Panc1 (cell line): ENCODE data around the gene SCRN1. TPM values are rescaled to one million over a fixed set of nuclear protein-coding genes. Genes with fewer than 3 reads are reported as not detected.

ENCODE experiments used
- ATAC-seq: fragments of 200-7000 bp; cut with Tn5 transposase; 2 replicates; pipeline ENCODE4 v1.9.1; 2020; ENCODE audit warnings: mild to moderate bottlenecking, moderate library complexity
- BruUV-seq: library from RNA; stranded (reverse); fragments of 400-500 nt; replicated peaks from 2 replicates; lab custom pipeline; 2021; lab: Mats Ljungman, UMichigan
- CTCF ChIA-PET: fragments of 300-600 bp; sonication (Branson Sonifier 250); formaldehyde crosslinking; loops from one replicate; lab custom pipeline; 2022; ENCODE audit warnings: antibody characterized with exemption; lab: Charles Lee
- POLR2A ChIA-PET: fragments of 300-600 bp; sonication (Branson Sonifier 250); formaldehyde crosslinking; loops from one replicate; lab custom pipeline; 2022; ENCODE audit warnings: antibody characterized with exemption; lab: Charles Lee
- DNase-seq: peaks from one replicate; pipeline ENCODE4 v3.0.0-alpha.2; 2010; ENCODE audit warnings: low read depth, low spot score
- H3K27ac ChIP-seq: 2 replicates; pipeline ENCODE4 v1.5.1; 2011; ENCODE audit warnings: mild to moderate bottlenecking, low read length, inconsistent platforms
- H3K27me3 ChIP-seq: fragments of 200-500 bp; sonication (Bioruptor generic); 2 replicates; pipeline ENCODE4 v1.6.0; 2014; ENCODE audit warnings: low read length, inconsistent platforms; ENCODE audit not compliant: control insufficient read depth, insufficient read depth
- H3K36me3 ChIP-seq: fragments of 200-500 bp; sonication (Bioruptor generic); 2 replicates; pipeline ENCODE4 v1.5.1; 2014; ENCODE audit warnings: inconsistent platforms, mild to moderate bottlenecking, low read length, moderate library complexity; ENCODE audit not compliant: control insufficient read depth, insufficient read depth
- H3K4me1 ChIP-seq: 2 replicates; pipeline ENCODE4 v1.5.1; 2011; ENCODE audit warnings: inconsistent platforms, mild to moderate bottlenecking, low read length, moderate library complexity; ENCODE audit not compliant: control insufficient read depth, insufficient read depth
- H3K4me3 ChIP-seq, 2 experiments: 2 replicates each; pipeline ENCODE4 v1.5.1; 2011 to 2012; ENCODE audit warnings: low read depth in 2 of 2, low read length in 2 of 2, mild to moderate bottlenecking in 2 of 2, inconsistent platforms in 1 of 2, moderate library complexity in 1 of 2
- H3K9me3 ChIP-seq: fragments of 200-500 bp; sonication (Bioruptor generic); 2 replicates; pipeline ENCODE4 v1.5.1; 2014; ENCODE audit warnings: low read depth, mild to moderate bottlenecking, inconsistent platforms, low read length, moderate library complexity; ENCODE audit not compliant: control insufficient read depth, insufficient read depth
- POLR2AphosphoS5 ChIP-seq: IDR thresholded peaks from 2 replicates; pipeline ENCODE4 v1.6.1; 2012; ENCODE audit warnings: mild to moderate bottlenecking, low read depth, low read length, moderate library complexity
- REST ChIP-seq, 2 experiments: IDR thresholded peaks; 2 replicates each; pipeline ENCODE4 v1.6.1; 2011 to 2012; ENCODE audit warnings: low read depth in 2 of 2, control low read depth in 1 of 2, low read length in 1 of 2, mild to moderate bottlenecking in 1 of 2, moderate library complexity in 1 of 2; ENCODE audit not compliant: insufficient read depth in 1 of 2
- SIN3A ChIP-seq: IDR thresholded peaks from 2 replicates; pipeline ENCODE4 v1.6.1; 2012; ENCODE audit warnings: low read depth, mild to moderate bottlenecking, low read length, moderate library complexity, borderline replicate concordance; ENCODE audit not compliant: insufficient read depth
- TCF7L2 ChIP-seq: IDR thresholded peaks from 2 replicates; pipeline ENCODE4 v1.6.1; 2011; ENCODE audit warnings: mild to moderate bottlenecking, low read depth, low read length, inconsistent platforms
- in situ Hi-C: cut with HindIII; loops from 2 replicates; pipeline ENCODE4 v1.10.0; 2016; ENCODE audit warnings: low sequenced_read_pairs, low pct_unique_long_range_greater_than_20kb
- intact Hi-C: fragments of 100-400 bp; cut with micrococcal nuclease; formaldehyde crosslinking; loops from one replicate; pipeline ENCODE4 v1.10.0; 2022; ENCODE audit not compliant: unreplicated experiment
- total RNA-seq: library from RNA; stranded (reverse); gene quantifications from one replicate; pipeline ENCODE4 v1.2.1, GENCODE V29; 2021; ENCODE audit not compliant: unreplicated experiment
- TF ChIP-seq, protein P1 (sequence below): fragments of 450-650 bp; IDR thresholded peaks from 2 replicates; pipeline ENCODE4 v1.5.1; 2017; ENCODE audit warnings: mild to moderate bottlenecking

The SCRN1 gene
- total RNA-seq, 1 experiment from 2014 or later = 189 TPM

GRCh38 chr7:29873644-29874294 is 115.8 kb downstream of the SCRN1 start:
- Histone ChIP-seq H3K27me3 (peaks cover 8% of the 10 kb centered on the region; the same call in 1 of the 2 replicates), H3K9me3 (no peaks in the 10 kb centered on the region), H3K4me3 (no peak overlapping the region), H3K36me3 (no peaks in the 10 kb centered on the region), H3K4me1 (no peaks in the 10 kb centered on the region), H3K27ac (no peak overlapping the region)
- ChIA-PET POLR2A (no interaction called here), CTCF (interaction anchor here (1.5 kb wide), 1 partner anchor 126 kb away, joined by 5 read pairs; no protein-coding TSS in a partner anchor)
- no peak for TF ChIP-seq POLR2AphosphoS5
- no peak for TF ChIP-seq REST (IDR thresholded peaks at IDR 0.05; ENCODE audit: insufficient read depth in 1 of 2, low read depth in 2 of 2, low read length in 1 of 2)
- TF ChIP-seq SIN3A = no peak
- no peak for TF ChIP-seq TCF7L2
- TF ChIP-seq, protein P1, sequence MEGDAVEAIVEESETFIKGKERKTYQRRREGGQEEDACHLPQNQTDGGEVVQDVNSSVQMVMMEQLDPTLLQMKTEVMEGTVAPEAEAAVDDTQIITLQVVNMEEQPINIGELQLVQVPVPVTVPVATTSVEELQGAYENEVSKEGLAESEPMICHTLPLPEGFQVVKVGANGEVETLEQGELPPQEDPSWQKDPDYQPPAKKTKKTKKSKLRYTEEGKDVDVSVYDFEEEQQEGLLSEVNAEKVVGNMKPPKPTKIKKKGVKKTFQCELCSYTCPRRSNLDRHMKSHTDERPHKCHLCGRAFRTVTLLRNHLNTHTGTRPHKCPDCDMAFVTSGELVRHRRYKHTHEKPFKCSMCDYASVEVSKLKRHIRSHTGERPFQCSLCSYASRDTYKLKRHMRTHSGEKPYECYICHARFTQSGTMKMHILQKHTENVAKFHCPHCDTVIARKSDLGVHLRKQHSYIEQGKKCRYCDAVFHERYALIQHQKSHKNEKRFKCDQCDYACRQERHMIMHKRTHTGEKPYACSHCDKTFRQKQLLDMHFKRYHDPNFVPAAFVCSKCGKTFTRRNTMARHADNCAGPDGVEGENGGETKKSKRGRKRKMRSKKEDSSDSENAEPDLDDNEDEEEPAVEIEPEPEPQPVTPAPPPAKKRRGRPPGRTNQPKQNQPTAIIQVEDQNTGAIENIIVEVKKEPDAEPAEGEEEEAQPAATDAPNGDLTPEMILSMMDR = no peak
- no peak for ATAC-seq
- in situ Hi-C loops = no loop called here
- no peak for DNase-seq
- intact Hi-C loops = no loop called here
- BruUV-seq = no TSS peak

- no peak for TF ChIP-seq POLR2AphosphoS5
- no peak for TF ChIP-seq REST (IDR thresholded peaks at IDR 0.05; ENCODE audit: insufficient read depth in 1 of 2, low read depth in 2 of 2, low read length in 1 of 2)
- TF ChIP-seq, protein P1 = no peak
- TF ChIP-seq TCF7L2 = no peak
- no peak for TF ChIP-seq SIN3A
- DNase-seq = no peak
- H3K9me3 ChIP-seq = no peaks in the 10 kb centered on the region
- H3K27ac ChIP-seq = no peak overlapping the region
- ChIA-PET POLR2A (no interaction called here), CTCF (interaction anchor here (0.5 kb wide), 1 partner anchor 125 kb away, joined by 4 read pairs; no protein-coding TSS in a partner anchor)
- no peak overlapping the region for H3K4me3 ChIP-seq
- BruUV-seq = no TSS peak
- ATAC-seq = no peak
- in situ Hi-C loops (no loop called here), intact Hi-C loops (no loop called here)
- peaks cover 7% of the 10 kb centered on the region; the same call in 1 of the 2 replicates for H3K27me3 ChIP-seq
- H3K4me1 ChIP-seq = no peaks in the 10 kb centered on the region
- no peaks in the 10 kb centered on the region for H3K36me3 ChIP-seq
These were observed 117.7 kb downstream of the SCRN1 start for GRCh38 chr7:29871787-29872398.
